Chondrocyte (in vitro differentiated cells): ENCODE measurements around the gene PMPCA. TPM values are rescaled to one million over a fixed set of nuclear protein-coding genes. Genes with fewer than 3 reads are reported as not detected.

Source experiments
- DNase-seq: peaks from one replicate; pipeline ENCODE4 v3.0.0; 2021; ENCODE audit warnings: mixed read lengths, low spot score
- H3K27ac Mint-ChIP-seq: one replicate; pipeline ENCODE4 v1.8.0; 2021; ENCODE audit warnings: mild to moderate bottlenecking, moderate library complexity, mixed read lengths; ENCODE audit not compliant: unreplicated experiment
- H3K27me3 Mint-ChIP-seq: 2 replicates; pipeline ENCODE4 v1.8.0; 2021; ENCODE audit warnings: low read depth, mixed read lengths
- H3K36me3 Mint-ChIP-seq: 2 replicates; pipeline ENCODE4 v1.8.0; 2021; ENCODE audit warnings: low read depth, mixed read lengths
- H3K4me1 Mint-ChIP-seq: 2 replicates; pipeline ENCODE4 v1.8.0; 2021; ENCODE audit warnings: low read depth, mild to moderate bottlenecking, mixed read lengths
- H3K4me3 Mint-ChIP-seq: one replicate; pipeline ENCODE4 v1.8.0; 2021; ENCODE audit warnings: mild to moderate bottlenecking, moderate library complexity, mixed read lengths; ENCODE audit not compliant: unreplicated experiment
- H3K9me3 Mint-ChIP-seq: 2 replicates; pipeline ENCODE4 v1.8.0; 2021; ENCODE audit warnings: low read depth, mixed read lengths
- CTCF ChIP-seq: fragments of 200-600 bp; sonication (generic); IDR thresholded peaks from 2 replicates; pipeline ENCODE4 v1.5.0; 2021; ENCODE audit warnings: antibody characterized with exemption, mild to moderate bottlenecking, moderate library complexity
- total RNA-seq: library from RNA; stranded (reverse); gene quantifications from 3 replicates; pipeline ENCODE4 v1.2.1, GENCODE V29; 2021

The PMPCA gene
- total RNA-seq, 1 donor from 2014 or later, result 42.5 TPM

GRCh38 chr9:136430588-136431234, 20.3 kb downstream of the PMPCA start:
- H3K9me3 Mint-ChIP-seq, result no peaks in the 10 kb centered on the region
- no peak for DNase-seq
- H3K4me1 Mint-ChIP-seq, result peaks cover under 1% of the 10 kb centered on the region
- TF ChIP-seq CTCF, result no peak
- no peaks in the 10 kb centered on the region for H3K27me3 Mint-ChIP-seq
- H3K4me3 Mint-ChIP-seq, result no peak overlapping the region
- H3K36me3 Mint-ChIP-seq, result no peaks in the 10 kb centered on the region
- H3K27ac Mint-ChIP-seq, result no peak overlapping the region

- no peak for TF ChIP-seq CTCF
- Mint-ChIP-seq H3K36me3 (no peaks in the 10 kb centered on the region), H3K4me3 (no peak overlapping the region), H3K27me3 (no peaks in the 10 kb centered on the region), H3K9me3 (no peaks in the 10 kb centered on the region), H3K27ac (no peak overlapping the region), H3K4me1 (peaks cover 10% of the 10 kb centered on the region)
- no peak for DNase-seq
Measured at GRCh38 chr9:136431782-136432350, 21.4 kb downstream of the PMPCA start.

GRCh38 chr9:136432591-136432990, 22.1 kb downstream of the PMPCA start:
- no peak overlapping the region for H3K4me3 Mint-ChIP-seq
- peaks cover 17% of the 10 kb centered on the region for H3K4me1 Mint-ChIP-seq
- H3K27ac Mint-ChIP-seq, result no peak overlapping the region
- H3K36me3 Mint-ChIP-seq, result no peaks in the 10 kb centered on the region
- H3K9me3 Mint-ChIP-seq, result no peaks in the 10 kb centered on the region
- DNase-seq, result no peak
- no peak for TF ChIP-seq CTCF
- H3K27me3 Mint-ChIP-seq, result no peaks in the 10 kb centered on the region

DNA sequence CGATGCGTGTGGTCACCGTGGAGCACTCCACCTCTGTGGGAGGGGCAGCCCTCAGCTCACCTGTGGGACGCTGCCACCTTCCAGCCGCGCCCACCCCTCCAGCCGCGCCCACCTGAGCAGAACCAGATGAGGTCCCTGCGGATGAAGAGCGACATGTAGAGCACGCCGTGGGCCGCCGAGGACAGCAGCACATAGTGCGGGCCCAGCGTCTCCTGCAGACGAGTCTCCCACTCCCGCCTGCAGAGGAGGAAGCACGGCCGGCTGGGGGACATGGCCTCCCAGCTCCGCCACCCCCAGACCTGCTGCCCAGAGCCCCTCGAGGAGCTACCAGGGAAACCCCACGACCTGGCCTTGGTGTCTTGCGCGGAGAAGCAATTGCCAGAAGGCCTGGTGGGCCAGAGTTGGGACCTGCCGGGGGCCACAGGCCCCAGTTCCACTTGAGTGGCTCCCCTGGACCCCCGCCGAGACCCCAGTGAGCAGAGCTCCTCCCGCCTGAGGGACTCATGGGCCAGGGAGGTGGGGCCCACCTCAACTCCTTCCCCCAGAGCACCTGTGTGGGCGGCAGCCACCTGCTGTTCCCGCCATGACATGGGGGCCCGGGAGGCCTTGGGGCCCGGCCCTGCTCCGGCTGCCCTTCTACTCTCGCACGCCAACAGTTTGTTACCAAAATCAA, 22.7 kb downstream of the PMPCA start:
- Mint-ChIP-seq H3K27ac (no peak overlapping the region), H3K9me3 (no peaks in the 10 kb centered on the region), H3K27me3 (no peaks in the 10 kb centered on the region), H3K4me3 (no peak overlapping the region), H3K4me1 (peaks cover 23% of the 10 kb centered on the region), H3K36me3 (no peaks in the 10 kb centered on the region)
- TF ChIP-seq CTCF, result no peak
- no peak for DNase-seq

- H3K27me3 Mint-ChIP-seq, result no peaks in the 10 kb centered on the region
- H3K36me3 Mint-ChIP-seq, result no peaks in the 10 kb centered on the region
- peaks cover 26% of the 10 kb centered on the region for H3K4me1 Mint-ChIP-seq
- TF ChIP-seq CTCF, result no peak
- no peak overlapping the region for H3K27ac Mint-ChIP-seq
- H3K4me3 Mint-ChIP-seq, result no peak overlapping the region
- no peak for DNase-seq
- no peaks in the 10 kb centered on the region for H3K9me3 Mint-ChIP-seq
Measured at GRCh38 chr9:136433849-136434579, 23.6 kb downstream of the PMPCA start.
